Measurements from ENCODE around the gene XPOT.

XPOT gene

DNA sequence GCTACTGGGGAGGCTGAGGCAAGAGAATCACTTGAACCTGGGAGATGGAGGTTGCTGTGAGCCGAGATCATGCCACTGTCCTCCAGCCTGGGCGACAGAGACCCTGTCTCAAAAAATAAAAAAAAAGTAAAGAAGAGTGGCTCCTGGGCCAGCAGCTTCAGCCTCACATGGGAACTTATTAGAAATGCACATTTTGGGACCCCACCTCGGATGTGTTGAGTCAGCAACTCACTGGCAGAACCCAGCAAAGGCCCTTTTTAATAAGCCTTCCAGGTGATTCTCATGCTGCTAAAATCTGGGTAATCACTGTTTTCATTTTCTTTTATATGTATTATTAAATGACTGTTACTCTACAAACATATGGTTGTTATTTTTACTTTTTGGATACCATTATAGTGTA is 89.3 kb downstream of the XPOT start:
- no peak for TF ChIP-seq Cebpa-rat (IDR thresholded peaks at IDR 0.05)
- Histone ChIP-seq H3K4me1 (no peaks in the 10 kb centered on the region), H3K27me3 (no peaks in the 10 kb centered on the region), H3K4me2 (no peak overlapping the region), H3K4me3 (no peak overlapping the region), H3K36me3 (peaks cover 87 to 100% (median 97%) of the 10 kb centered on the region in 11 experiments), H3K9ac (no peak overlapping the region), H3K9me3 (replicated peaks in 1 of 11) (no peaks in the 10 kb centered on the region), H3K27ac (no peak overlapping the region), H4K20me1 (no peaks in the 10 kb centered on the region; a peak in 2 of 22 replicates)

GRCh38 chr12:64494998-64495729 is 91.0 kb downstream of the XPOT start:
- no peak for TF ChIP-seq Cebpa-rat (IDR thresholded peaks at IDR 0.05)
- Histone ChIP-seq H3K27me3 (no peaks in the 10 kb centered on the region), H3K4me2 (no peak overlapping the region), H3K9ac (no peak overlapping the region), H3K4me3 (no peak overlapping the region), H3K4me1 (peaks cover 0 to 6% (median 0%) of the 10 kb centered on the region in 10 experiments; a peak in 2 of 20 replicates), H3K36me3 (peaks cover 89 to 100% (median 99%) of the 10 kb centered on the region in 11 experiments), H4K20me1 (no peaks in the 10 kb centered on the region; a peak in 2 of 22 replicates), H3K27ac (0 out of 22 replicates have a peak overlapping the region, but pooled peaks of 1 of the 11 experiments have one; percentile 35), H3K9me3 (replicated peaks in 1 of 11) (no peaks in the 10 kb centered on the region)

- no peak overlapping the region for H3K9ac ChIP-seq
- no peak overlapping the region for H3K27ac ChIP-seq
- H3K4me1 ChIP-seq: peaks cover 0 to 20% (median 3%) of the 10 kb centered on the region in 10 experiments; a peak in 3 of 20 replicates
- H3K27me3 ChIP-seq: no peaks in the 10 kb centered on the region
- peaks cover 88 to 100% (median 98%) of the 10 kb centered on the region in 11 experiments for H3K36me3 ChIP-seq
- no peak for TF ChIP-seq Cebpa-rat (IDR thresholded peaks at IDR 0.05)
- no peak overlapping the region for H3K4me3 ChIP-seq
- no peaks in the 10 kb centered on the region for H3K9me3 ChIP-seq (replicated peaks in 1 of 11)
- no peak overlapping the region for H3K4me2 ChIP-seq
- H4K20me1 ChIP-seq: no peaks in the 10 kb centered on the region; a peak in 2 of 22 replicates
Measured at GRCh38 chr12:64496839-64497400, 92.7 kb downstream of the XPOT start.

GRCh38 chr12:64497484-64497883 is 93.3 kb downstream of the XPOT start:
- H3K4me1 ChIP-seq: peaks cover 0 to 20% (median 5%) of the 10 kb centered on the region in 10 experiments; a peak in 6 of 20 replicates
- no peak overlapping the region for H3K4me2 ChIP-seq
- H3K27me3 ChIP-seq: no peaks in the 10 kb centered on the region
- TF ChIP-seq Cebpa-rat (IDR thresholded peaks at IDR 0.05): no peak
- H3K36me3 ChIP-seq: peaks cover 85 to 100% (median 96%) of the 10 kb centered on the region in 11 experiments
- H3K9me3 ChIP-seq (replicated peaks in 1 of 11): no peaks in the 10 kb centered on the region
- H3K4me3 ChIP-seq: no peak overlapping the region
- H3K27ac ChIP-seq: no peak overlapping the region
- no peaks in the 10 kb centered on the region; a peak in 2 of 22 replicates for H4K20me1 ChIP-seq
- no peak overlapping the region for H3K9ac ChIP-seq

- H3K27me3 ChIP-seq: no peaks in the 10 kb centered on the region
- H3K9ac ChIP-seq: no peak overlapping the region
- peaks cover 82 to 100% (median 94%) of the 10 kb centered on the region in 11 experiments for H3K36me3 ChIP-seq
- TF ChIP-seq Cebpa-rat (IDR thresholded peaks at IDR 0.05): no peak
- peaks cover 0 to 20% (median 6%) of the 10 kb centered on the region in 10 experiments; a peak in 6 of 20 replicates for H3K4me1 ChIP-seq
- H3K27ac ChIP-seq: no peak overlapping the region
- no peaks in the 10 kb centered on the region; a peak in 2 of 22 replicates for H4K20me1 ChIP-seq
- H3K4me2 ChIP-seq: no peak overlapping the region
- no peaks in the 10 kb centered on the region for H3K9me3 ChIP-seq (replicated peaks in 1 of 11)
- H3K4me3 ChIP-seq: no peak overlapping the region
Measured at GRCh38 chr12:64497903-64498302, 93.7 kb downstream of the XPOT start.

DNA sequence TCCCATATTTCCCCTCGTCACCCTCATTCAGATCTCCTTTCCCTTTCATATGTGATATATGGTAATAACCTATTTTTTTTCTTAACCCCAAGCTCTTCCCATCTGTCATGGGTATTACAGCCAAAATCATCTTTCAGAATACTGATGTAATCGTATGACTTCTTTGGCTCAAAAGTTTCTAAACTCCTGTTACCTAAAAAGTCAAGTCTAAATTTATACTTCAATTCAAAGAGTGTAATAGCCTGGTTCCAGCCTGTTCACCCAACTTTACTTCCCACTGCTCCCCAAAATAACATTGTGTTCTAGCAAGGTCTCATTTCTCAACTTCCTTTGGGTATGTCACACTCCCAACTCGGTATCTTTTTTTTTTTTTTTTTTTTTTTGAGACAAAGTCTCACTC is 96.2 kb downstream of the XPOT start:
- H4K20me1 ChIP-seq: no peaks in the 10 kb centered on the region
- peak overlapping the region in 1 of 11 experiments; percentile 12; a peak in 1 of 22 replicates for H3K4me2 ChIP-seq
- peaks cover 62 to 85% (median 69%) of the 10 kb centered on the region in 11 experiments for H3K36me3 ChIP-seq
- no peak overlapping the region for H3K4me3 ChIP-seq
- H3K27ac ChIP-seq: peak overlapping the region in 3 of 11 experiments; percentile 12 to 29 (median 16); a peak in 3 of 22 replicates
- peaks cover 0 to 20% (median 6%) of the 10 kb centered on the region in 10 experiments; a peak in 6 of 20 replicates for H3K4me1 ChIP-seq
- H3K27me3 ChIP-seq: no peaks in the 10 kb centered on the region
- TF ChIP-seq Cebpa-rat (IDR thresholded peaks at IDR 0.05): no peak
- H3K9me3 ChIP-seq (replicated peaks in 1 of 11): no peaks in the 10 kb centered on the region
- H3K9ac ChIP-seq: no peak overlapping the region

Data from BLaER1 treated with 17β-estradiol and CSF1 and Interleukin-3, amounts not matched to agents 10 nM and 100 nM (cell line).